Mucosa of gallbladder (tissue), 1 donor: ENCODE data around the gene SCUBE1. TPM values are rescaled to one million over a fixed set of nuclear protein-coding genes. Genes with fewer than 3 reads are reported as not detected.

Source experiments
- DNase-seq: peaks from one replicate; pipeline ENCODE4 v3.0.0-alpha.2; 2020; ENCODE audit warnings: low spot score
- total RNA-seq: library from RNA; stranded (reverse); gene quantifications from one replicate; pipeline ENCODE4 v1.2.1, GENCODE V29; 2021
- donor health status: DM: no; HTN: no; CAD: no.

SCUBE1 gene
- total RNA-seq, 1 donor from 2014 or later = 1.7 TPM

- DNase-seq = no peak
Measured at GRCh38 chr22:43173976-43174720, 169.0 kb downstream of the SCUBE1 start.

DNA sequence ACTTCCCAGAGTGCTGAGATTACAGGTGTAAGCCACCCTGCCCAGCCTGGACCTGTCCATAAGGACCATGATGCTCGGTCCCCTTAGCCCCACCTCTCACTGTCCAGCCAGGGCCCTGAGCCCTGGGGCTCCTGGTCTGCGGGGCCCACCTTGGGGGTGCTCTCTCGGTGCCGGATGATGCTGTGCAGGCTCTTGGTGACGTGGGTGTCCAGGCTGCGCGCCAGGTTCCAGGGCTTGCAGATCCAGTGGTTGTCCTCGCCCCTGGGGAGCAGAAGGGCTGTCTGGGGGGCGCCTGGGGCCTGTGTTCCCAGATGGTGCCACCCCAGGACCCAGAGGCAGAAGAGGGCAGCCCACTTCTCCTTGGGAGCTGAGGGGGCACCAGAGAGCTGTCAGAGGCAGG is 169.6 kb downstream of the SCUBE1 start:
- DNase-seq = no peak

DNA sequence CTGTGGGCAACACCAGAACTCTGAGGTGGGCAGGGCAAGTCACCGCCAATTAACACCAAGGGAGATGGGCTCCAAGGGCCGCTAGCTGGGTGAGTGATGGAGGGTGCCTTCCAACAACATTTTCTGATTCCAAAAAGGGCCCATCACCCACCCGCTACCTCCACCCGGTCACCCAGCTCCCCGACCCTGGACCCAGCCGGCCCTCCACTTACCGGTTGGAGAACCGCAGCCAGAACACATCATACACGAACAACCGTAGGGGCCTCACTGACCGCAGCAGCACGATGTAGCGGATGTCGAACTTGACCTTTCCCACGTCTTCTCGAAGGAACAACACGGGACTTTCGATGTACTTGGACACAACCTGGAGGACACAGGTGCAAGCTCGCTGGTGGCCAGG is 171.0 kb downstream of the SCUBE1 start:
- DNase-seq = no peak

DNA sequence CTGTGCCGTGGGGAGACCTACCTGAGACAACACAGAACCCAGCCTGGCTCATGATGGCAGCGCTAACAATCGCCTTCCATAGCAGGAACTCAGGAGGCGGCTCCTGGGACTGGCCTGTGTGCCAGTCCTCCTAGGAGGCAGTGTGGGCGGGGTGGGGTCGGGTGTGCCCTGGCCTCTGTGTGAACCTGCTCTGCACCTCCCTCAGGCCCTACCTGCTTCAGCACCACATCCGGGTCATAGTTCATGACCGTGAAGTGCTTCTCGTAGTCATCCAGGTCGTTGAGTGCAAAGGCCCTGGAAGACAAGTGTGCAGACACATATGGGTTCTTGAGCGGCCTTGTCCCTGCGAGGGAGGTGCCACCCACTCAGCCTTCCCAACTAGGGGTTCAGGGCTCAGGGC is 171.6 kb downstream of the SCUBE1 start:
- peak; percentile 58 for DNase-seq

DNA sequence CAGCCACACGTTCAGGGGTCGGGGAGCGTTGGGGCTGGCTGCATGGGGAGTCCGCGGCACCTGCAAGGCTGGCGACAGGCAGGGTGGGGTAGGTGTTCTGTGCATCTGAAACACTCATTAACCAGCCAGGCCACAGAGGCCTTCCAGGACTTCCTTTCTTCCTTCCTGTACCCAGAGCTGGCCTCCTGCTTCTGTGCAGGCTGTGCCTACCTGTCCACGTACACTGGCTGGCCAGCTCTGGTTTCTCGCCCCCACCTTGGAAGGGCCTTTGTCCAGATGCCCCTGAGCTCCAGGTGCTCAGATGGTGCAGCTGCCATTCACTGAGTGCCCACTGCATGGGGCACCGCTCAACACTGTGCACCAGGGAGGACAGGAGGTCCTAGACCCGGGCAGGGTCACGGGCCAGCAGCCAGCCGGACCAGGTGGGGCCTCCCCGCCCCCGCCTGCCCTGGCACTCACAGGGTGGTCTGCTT is 172.1 kb downstream of the SCUBE1 start:
- peak; percentile 54 for DNase-seq

DNA sequence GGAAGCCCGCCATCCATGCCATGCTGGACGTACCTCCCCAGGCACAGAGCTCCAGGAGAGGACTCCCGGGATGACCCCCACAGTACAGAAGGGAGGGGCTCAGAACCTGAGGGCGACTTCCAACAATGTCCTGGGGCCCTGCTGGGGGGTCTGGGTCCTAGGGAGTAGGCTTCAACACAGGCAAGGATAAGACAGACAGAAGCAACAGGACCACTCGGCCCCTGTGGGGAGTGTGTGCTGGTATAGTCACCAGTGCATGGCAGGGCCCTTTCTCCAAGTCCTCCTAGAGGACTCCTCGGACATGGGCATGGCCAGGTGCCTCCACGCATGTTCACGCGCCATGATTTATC is 173.1 kb downstream of the SCUBE1 start:
- DNase-seq = no peak

GRCh38 chr22:43169310-43170130 is 173.7 kb downstream of the SCUBE1 start:
- no peak for DNase-seq

GRCh38 chr22:43168471-43169309 is 174.5 kb downstream of the SCUBE1 start:
- DNase-seq = no peak

GRCh38 chr22:43167001-43167589 is 176.1 kb downstream of the SCUBE1 start:
- no peak for DNase-seq

DNA sequence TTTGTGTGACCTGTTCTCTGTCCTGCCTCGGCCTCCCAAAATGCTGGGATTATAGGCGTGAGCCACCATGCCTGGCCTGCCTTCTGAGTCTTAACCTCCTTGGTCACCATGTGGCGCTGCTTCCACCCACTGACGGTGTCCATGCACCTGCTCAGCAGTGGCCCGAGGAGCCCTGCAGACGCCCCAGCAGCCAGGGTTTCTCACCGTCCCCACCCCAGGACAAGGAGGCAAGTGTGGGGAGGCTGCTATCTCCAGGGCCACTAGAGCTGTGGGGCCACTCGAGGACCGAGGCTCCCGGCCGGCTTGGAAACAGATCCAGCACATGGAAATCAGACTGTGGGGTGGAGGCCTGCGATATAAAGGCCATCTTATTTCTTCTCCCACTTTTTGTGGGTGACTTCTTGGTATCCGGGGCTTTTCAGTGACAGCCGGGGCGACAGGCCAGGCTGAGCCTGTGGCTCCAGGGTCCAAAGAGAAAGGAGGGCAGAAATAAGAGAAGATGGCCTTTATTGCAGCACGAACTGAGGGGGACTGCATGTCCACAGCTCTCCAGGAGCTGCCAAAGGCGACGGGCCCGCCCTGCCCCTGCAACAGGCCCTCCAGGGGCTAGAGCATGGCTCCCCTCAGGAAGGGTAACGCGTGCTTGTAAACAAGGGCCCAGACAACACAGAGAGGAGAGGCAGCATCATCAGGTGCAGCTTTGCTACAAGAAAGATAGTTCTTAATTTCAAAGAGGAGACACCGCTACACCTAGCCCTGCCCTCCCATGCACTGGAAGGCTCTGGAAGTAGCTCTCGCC is 176.8 kb downstream of the SCUBE1 start:
- no peak for DNase-seq

DNA sequence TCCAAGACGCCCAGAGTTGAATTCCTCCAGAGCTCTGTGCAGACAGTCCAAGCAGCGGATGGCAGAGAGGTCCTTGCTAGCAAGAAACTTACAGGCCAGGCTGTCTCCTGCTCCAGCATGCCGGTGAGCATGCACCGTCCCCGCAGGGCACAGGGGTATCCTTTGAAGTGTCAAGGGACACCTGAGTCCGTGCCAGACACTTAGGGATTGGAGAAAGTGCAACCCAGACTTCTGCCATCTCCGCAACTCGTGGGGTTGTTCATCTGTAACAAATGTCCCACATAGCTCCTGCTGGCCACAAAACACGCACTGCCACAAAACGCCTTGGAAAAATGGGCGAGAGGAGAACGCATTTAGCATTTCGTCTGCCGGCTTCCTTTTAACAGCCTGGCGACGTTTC is 178.5 kb downstream of the SCUBE1 start:
- no peak for DNase-seq

DNA sequence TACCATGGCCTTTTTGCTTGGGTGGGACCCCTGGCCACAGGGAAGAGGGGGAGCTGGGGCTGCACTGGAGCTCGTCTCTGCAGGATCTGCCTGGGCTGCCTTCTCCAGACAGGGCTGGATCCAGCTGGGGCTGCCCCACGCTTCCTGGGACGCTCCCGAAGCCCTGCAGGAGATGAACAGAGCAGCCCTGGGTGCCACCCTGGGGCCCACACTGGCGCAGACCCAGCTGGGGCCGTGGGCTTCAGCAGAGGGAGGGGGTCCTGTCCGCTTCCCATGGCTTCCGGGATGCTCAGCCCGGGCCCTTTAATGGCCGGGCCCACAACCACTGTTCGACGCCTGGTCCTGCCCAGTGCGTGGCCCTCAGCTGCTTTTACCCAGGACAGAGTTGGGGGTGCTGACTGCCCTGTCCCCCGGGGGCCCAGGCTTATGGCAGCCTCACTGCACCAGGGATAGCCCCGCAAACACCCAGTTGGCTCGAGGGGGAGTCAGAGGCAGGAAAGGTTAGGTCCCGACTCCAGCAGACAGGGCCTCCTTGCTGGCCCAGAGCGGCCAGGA is 179.9 kb downstream of the SCUBE1 start:
- no peak for DNase-seq

DNA sequence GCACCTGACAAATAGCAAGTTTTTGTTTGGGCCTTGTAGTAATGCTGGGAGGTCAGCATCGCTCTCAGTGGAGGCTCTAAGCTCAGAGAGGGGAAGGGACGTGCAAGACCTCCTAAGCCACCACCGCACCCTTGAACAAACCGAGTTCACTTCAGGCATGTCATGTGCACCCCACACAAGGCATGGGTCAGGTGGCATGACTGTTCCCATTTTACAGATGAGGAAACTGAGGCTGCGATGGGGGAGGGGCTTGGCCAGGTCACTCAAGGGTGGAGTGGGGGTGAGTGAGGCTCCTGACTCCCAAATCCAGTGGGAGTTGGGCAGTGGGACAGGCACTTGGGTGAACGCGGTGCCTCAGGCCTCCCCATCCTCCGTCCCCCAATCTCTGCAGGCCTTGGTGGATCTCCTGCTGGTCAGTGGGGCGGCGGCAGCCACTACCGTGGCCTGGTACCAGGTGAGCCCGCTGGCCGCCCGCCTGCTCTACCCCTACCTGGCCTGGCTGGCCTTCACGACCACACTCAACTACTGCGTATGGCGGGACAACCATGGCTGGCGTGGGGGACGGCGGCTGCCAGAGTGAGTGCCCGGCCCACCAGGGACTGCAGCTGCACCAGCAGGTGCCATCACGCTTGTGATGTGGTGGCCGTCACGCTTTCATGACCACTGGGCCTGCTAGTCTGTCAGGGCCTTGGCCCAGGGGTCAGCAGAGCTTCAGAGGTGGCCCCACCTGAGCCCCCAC is 180.6 kb downstream of the SCUBE1 start:
- DNase-seq = no peak

DNA sequence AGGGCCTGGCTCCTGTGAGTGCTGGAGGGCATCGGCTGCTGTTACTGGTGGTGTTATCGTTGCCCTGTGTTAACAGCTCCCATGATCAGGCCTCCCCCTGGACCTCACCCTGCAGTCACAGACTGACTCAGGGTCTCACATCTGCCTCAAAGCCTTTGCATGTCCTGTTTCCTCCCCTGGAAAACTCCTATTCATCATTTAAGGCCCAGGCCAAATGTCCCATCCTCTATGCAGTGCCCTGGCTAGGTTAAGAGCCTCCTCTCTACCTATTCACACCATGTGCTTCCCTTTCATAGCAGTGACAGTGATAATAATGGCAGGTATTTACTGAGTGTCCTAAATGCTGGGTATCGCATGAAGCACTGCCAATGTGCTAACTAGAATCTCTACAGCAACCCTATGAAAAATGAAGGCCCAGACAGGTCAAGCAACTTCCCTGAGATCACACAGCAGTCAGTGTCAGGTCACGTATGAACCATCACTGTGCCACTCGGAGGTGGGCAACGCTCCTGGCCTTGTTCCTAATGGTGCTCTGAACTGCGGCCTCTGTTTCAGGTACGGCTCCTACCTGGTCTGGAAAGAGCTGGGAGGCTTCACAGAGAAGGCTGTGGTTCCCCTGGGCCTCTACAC is 182.6 kb downstream of the SCUBE1 start:
- no peak for DNase-seq

DNA sequence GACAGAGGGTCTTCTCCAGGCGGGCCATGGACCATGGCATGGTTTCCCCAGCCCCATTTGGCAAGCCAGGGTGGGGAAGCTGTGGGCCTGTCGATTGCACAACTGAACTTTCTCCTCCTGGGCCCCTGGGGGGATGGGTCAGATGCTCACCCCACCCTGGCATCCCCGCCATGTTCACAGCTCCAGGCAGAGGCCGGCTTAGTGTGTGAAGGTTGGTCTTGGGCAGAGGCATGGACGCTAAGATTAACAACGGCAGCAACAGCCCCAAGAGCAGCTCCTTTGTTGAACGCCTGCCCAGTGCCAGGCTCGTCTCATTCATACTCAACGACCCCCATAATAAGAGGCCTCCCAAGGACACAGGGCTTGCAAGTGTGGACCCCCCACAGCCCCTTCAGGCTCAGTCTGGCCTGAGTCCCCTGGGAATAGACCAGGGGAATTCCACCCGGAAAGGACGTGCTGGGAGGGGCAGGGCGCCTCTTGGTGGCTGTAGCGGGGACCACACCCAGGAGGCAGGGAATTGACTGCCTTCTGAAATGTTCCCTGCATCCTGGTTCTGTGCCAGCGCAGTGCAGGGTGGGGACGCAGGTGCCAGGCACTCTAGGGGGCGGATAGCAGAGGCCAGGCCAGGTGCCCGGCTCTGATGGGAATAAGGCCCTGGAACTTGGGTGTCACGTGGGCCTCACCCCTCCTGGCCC is 183.5 kb downstream of the SCUBE1 start:
- DNase-seq = peak; percentile 93

- DNase-seq = no peak
Measured at GRCh38 chr22:43158778-43159483, 184.2 kb downstream of the SCUBE1 start.

DNA sequence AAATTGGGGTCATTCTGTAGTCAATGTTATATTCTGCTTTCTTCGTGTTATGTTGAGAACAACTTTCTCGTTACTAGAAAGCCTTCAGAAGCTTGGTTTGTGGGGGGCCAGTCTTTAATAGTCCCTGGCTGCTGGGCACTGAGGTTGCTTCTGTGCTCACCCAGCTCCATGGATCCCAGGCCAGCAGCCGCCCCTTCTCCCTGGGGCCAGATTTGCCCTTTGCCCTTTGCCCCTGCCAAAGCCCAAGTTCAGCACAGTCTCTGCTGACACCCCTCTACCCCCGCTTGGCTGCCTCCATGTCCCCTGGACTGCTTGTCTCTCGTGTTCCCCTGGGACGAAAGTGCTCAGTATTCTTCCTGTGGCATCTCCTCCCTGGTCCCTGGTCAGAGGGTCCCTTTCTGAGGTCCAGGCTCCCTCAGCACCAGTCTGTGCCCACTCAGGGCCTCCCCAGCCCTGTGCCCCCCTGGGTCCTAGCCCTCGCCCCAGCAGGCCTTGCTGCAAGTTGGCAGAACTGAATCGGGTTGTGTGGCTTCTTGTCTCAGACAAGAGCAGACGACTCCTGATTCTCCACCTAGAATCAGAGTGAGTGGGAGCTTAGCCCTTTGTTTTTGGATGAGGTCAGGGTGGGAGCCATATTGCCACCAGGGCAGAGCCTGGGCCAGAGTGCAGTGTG is 185.2 kb downstream of the SCUBE1 start:
- DNase-seq = no peak

- DNase-seq = no peak
Measured at GRCh38 chr22:43156413-43156812, 186.8 kb downstream of the SCUBE1 start.
